GM21737 (cell line): ENCODE results near the gene RASA4.
"Not testable (repeated sequence)": the region's sequence is repeated elsewhere in the genome, so short reads cannot be mapped to it uniquely, and the experiment has no call there.

Experiments
- ATAC-seq: cut with Tn5 transposase; IDR thresholded peaks from one replicate; pipeline ENCODE4 v1.9.1; 2021; ENCODE audit warnings: mild to moderate bottlenecking, moderate library complexity; ENCODE audit not compliant: unreplicated experiment

RASA4 gene

GRCh38 chr7:102616507-102617125, at the start of gene RASA4:
Gene RASA4 (minus strand): TSS chr7:102616756. CDS start chr7:102616689, 67 bp downstream.
- ATAC-seq: peak; percentile 72

- ATAC-seq: not testable (repeated sequence)
These were observed 48.2 kb upstream of the RASA4 start for GRCh38 chr7:102664765-102665164.

- ATAC-seq: not testable (repeated sequence)
These were observed 33.4 kb upstream of the RASA4 start, which contains the start of gene SPDYE2B for GRCh38 chr7:102649924-102650323. Gene SPDYE2B (plus strand): TSS chr7:102650319. CDS start chr7:102652349, 2,030 bp downstream.

GRCh38 chr7:102647813-102648212, 31.3 kb upstream of the RASA4 start:
- ATAC-seq: not testable (repeated sequence)

GRCh38 chr7:102643404-102643803, 26.8 kb upstream of the RASA4 start:
- not testable (repeated sequence) for ATAC-seq

- not testable (repeated sequence) for ATAC-seq
These were observed 26.1 kb upstream of the RASA4 start, which contains the start of gene UPK3BL1 for GRCh38 chr7:102642691-102643090. Gene UPK3BL1 (minus strand): TSS chr7:102642791. CDS start chr7:102642741, 50 bp downstream.

- ATAC-seq: not testable (repeated sequence)
These were observed 22.3 kb upstream of the RASA4 start for GRCh38 chr7:102638848-102639247.

GRCh38 chr7:102636956-102637355, 20.4 kb upstream of the RASA4 start:
- not testable (repeated sequence) for ATAC-seq

- ATAC-seq: not testable (repeated sequence)
These were observed 18.8 kb upstream of the RASA4 start for GRCh38 chr7:102635354-102635753.

- ATAC-seq: not testable (repeated sequence)
These were observed 17.7 kb upstream of the RASA4 start for GRCh38 chr7:102634299-102634698.

GRCh38 chr7:102630622-102631021, 14.1 kb upstream of the RASA4 start:
- ATAC-seq: not testable (repeated sequence)

GRCh38 chr7:102627271-102627904, 10.8 kb upstream of the RASA4 start:
- ATAC-seq: not testable (repeated sequence)

- ATAC-seq: not testable (repeated sequence)
These were observed 1.6 kb upstream of the RASA4 start for GRCh38 chr7:102618122-102618521.

- not testable (repeated sequence) for ATAC-seq
These were observed 626 bp downstream of the RASA4 start for GRCh38 chr7:102615930-102616329.

- peak; percentile 0 for ATAC-seq
These were observed 1.7 kb downstream of the RASA4 start for GRCh38 chr7:102614873-102615272.

GRCh38 chr7:102614346-102614697, 2.2 kb downstream of the RASA4 start:
- peak; percentile 12 for ATAC-seq

GRCh38 chr7:102613575-102614345, 2.8 kb downstream of the RASA4 start:
- peak; percentile 48 for ATAC-seq

GRCh38 chr7:102611675-102612325, 4.8 kb downstream of the RASA4 start:
- not testable (repeated sequence) for ATAC-seq

GRCh38 chr7:102611013-102611674, 5.4 kb downstream of the RASA4 start:
- ATAC-seq: peak; percentile 38

GRCh38 chr7:102610441-102610840, 6.1 kb downstream of the RASA4 start:
- not testable (repeated sequence) for ATAC-seq
